Measurements from ENCODE around the gene MYO9A.

MYO9A gene

GRCh38 chr15:71782422-71783165 lies 335.4 kb downstream of the MYO9A start:
- DNase-seq (ENCODE audit: low read depth): no peak
- no peak overlapping the region for H3K4me3 ChIP-seq (replicated peaks; ENCODE audit: low read depth, low read length)
- no peak for TF ChIP-seq CTCF (IDR thresholded peaks at IDR 0.05; ENCODE audit: low read length, missing control alignments)

GRCh38 chr15:71781965-71782265 lies 336.0 kb downstream of the MYO9A start:
- no peak for DNase-seq (ENCODE audit: low read depth)
- no peak for TF ChIP-seq CTCF (IDR thresholded peaks at IDR 0.05; ENCODE audit: low read length, missing control alignments)
- H3K4me3 ChIP-seq (replicated peaks; ENCODE audit: low read depth, low read length): no peak overlapping the region

- no peak for TF ChIP-seq CTCF (IDR thresholded peaks at IDR 0.05; ENCODE audit: low read length, missing control alignments)
- no peak for DNase-seq (ENCODE audit: low read depth)
- no peak overlapping the region for H3K4me3 ChIP-seq (replicated peaks; ENCODE audit: low read depth, low read length)
Observed at GRCh38 chr15:71781179-71781964, 336.6 kb downstream of the MYO9A start.

GRCh38 chr15:71780115-71780976 lies 337.6 kb downstream of the MYO9A start:
- peak; percentile 89 for DNase-seq (ENCODE audit: low read depth)
- peak overlapping the region; percentile 41 for H3K4me3 ChIP-seq (replicated peaks; ENCODE audit: low read depth, low read length)
- TF ChIP-seq CTCF (IDR thresholded peaks at IDR 0.05; ENCODE audit: low read length, missing control alignments): peak; percentile 74

- TF ChIP-seq CTCF (IDR thresholded peaks at IDR 0.05; ENCODE audit: low read length, missing control alignments): no peak
- H3K4me3 ChIP-seq (replicated peaks; ENCODE audit: low read depth, low read length): no peak overlapping the region
- DNase-seq (ENCODE audit: low read depth): no peak
Observed at GRCh38 chr15:71779073-71779797, 338.7 kb downstream of the MYO9A start.

- no peak overlapping the region for H3K4me3 ChIP-seq (replicated peaks; ENCODE audit: low read depth, low read length)
- DNase-seq (ENCODE audit: low read depth): no peak
- TF ChIP-seq CTCF (IDR thresholded peaks at IDR 0.05; ENCODE audit: low read length, missing control alignments): no peak
Observed at GRCh38 chr15:71777216-71777943, 340.6 kb downstream of the MYO9A start.

Data from fibroblast of pulmonary artery (primary cell).